SK-N-SH treated with all-trans-retinoic acid at 6 μM for 48 hours (cell line): ENCODE results near the gene TERB1.

Experiments used
- ESRRG ChIP-seq: fragments of 250-450 bp; sonication (Bioruptor Pico); IDR thresholded peaks from 2 replicates; pipeline ENCODE4 v1.6.1; 2021; ENCODE audit warnings: mild to moderate bottlenecking
- GLIS3 ChIP-seq: fragments of 250-450 bp; sonication (Bioruptor Pico); IDR thresholded peaks from 2 replicates; pipeline ENCODE4 v1.5.0; 2020; ENCODE audit warnings: mild to moderate bottlenecking, moderate library complexity
- ISL1 ChIP-seq: fragments of 250-450 bp; sonication (Bioruptor Pico); IDR thresholded peaks from 2 replicates; pipeline ENCODE4 v2.1.2; 2022; ENCODE audit warnings: mild to moderate bottlenecking, moderate library complexity
- PATZ1 ChIP-seq: fragments of 250-450 bp; sonication (Bioruptor Pico); IDR thresholded peaks from 2 replicates; pipeline ENCODE4 v1.8.0; 2020; ENCODE audit warnings: mild to moderate bottlenecking, moderate library complexity, borderline replicate concordance
- SNAI2 ChIP-seq: fragments of 250-450 bp; sonication (Bioruptor Pico); IDR thresholded peaks from 2 replicates; pipeline ENCODE4 v1.5.0; 2020; ENCODE audit warnings: mild to moderate bottlenecking, moderate library complexity
- ZC3H10 ChIP-seq: fragments of 250-450 bp; sonication (Bioruptor Pico); IDR thresholded peaks from 2 replicates; pipeline ENCODE4 v1.5.1; 2021; ENCODE audit warnings: mild to moderate bottlenecking, moderate library complexity
- ZNF8 ChIP-seq: fragments of 450-650 bp; formaldehyde crosslinking; IDR thresholded peaks from 2 replicates; pipeline ENCODE4 v1.5.0; 2020; ENCODE audit warnings: mild to moderate bottlenecking, moderate library complexity
- TF ChIP-seq, protein P1 (sequence below): fragments of 250-450 bp; sonication (Bioruptor Pico); IDR thresholded peaks from 2 replicates; pipeline ENCODE4 v1.5.0; 2020; ENCODE audit warnings: mild to moderate bottlenecking, moderate library complexity

DNA sequence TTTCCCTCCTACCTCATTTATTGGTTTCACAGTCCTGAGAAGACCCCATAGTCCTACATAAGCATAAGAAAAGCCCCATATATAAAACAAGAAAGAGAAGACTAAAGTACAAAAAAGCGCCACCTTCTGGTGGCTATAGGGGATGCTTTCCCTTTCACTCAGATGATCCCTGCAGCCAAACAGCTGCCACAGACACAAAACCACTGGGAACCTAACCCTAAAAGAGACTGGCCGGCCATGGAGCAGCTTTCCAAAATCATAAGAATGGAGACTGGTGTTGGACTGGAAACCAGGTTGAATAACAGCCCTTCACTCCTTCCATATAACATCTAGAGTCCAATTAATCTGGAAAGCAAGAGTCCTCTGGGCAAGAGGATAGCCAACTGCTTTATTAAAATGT, 61.4 kb downstream of the TERB1 start:
- no peak for TF ChIP-seq ESRRG (CRISPR knock-in tag)
- TF ChIP-seq GLIS3 (CRISPR knock-in tag) = no peak
- TF ChIP-seq ISL1 = no peak
- TF ChIP-seq, protein P1, sequence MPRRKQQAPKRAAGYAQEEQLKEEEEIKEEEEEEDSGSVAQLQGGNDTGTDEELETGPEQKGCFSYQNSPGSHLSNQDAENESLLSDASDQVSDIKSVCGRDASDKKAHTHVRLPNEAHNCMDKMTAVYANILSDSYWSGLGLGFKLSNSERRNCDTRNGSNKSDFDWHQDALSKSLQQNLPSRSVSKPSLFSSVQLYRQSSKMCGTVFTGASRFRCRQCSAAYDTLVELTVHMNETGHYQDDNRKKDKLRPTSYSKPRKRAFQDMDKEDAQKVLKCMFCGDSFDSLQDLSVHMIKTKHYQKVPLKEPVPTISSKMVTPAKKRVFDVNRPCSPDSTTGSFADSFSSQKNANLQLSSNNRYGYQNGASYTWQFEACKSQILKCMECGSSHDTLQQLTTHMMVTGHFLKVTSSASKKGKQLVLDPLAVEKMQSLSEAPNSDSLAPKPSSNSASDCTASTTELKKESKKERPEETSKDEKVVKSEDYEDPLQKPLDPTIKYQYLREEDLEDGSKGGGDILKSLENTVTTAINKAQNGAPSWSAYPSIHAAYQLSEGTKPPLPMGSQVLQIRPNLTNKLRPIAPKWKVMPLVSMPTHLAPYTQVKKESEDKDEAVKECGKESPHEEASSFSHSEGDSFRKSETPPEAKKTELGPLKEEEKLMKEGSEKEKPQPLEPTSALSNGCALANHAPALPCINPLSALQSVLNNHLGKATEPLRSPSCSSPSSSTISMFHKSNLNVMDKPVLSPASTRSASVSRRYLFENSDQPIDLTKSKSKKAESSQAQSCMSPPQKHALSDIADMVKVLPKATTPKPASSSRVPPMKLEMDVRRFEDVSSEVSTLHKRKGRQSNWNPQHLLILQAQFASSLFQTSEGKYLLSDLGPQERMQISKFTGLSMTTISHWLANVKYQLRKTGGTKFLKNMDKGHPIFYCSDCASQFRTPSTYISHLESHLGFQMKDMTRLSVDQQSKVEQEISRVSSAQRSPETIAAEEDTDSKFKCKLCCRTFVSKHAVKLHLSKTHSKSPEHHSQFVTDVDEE = no peak
- TF ChIP-seq SNAI2 (CRISPR knock-in tag) = no peak
- no peak for TF ChIP-seq ZNF8 (CRISPR knock-in tag)
- no peak for TF ChIP-seq PATZ1 (CRISPR knock-in tag)
- TF ChIP-seq ZC3H10 (CRISPR knock-in tag) = no peak
